PC-9 (cell line): ENCODE measurements around the gene HSBP1. TPM values are rescaled to one million over a fixed set of nuclear protein-coding genes. Genes with fewer than 3 reads are reported as not detected.

ENCODE experiments used
- BruUV-seq: library from RNA; stranded (reverse); fragments of 400-500 nt; replicated peaks from 2 replicates; lab custom pipeline; 2021; lab: Mats Ljungman, UMichigan
- CTCF ChIA-PET: fragments of 300-600 bp; sonication (Branson Sonifier 250); formaldehyde crosslinking; loops from one replicate; lab custom pipeline; 2022; ENCODE audit warnings: antibody characterized with exemption; lab: Charles Lee
- POLR2A ChIA-PET: fragments of 300-600 bp; sonication (Branson Sonifier 250); formaldehyde crosslinking; loops from one replicate; lab custom pipeline; 2022; ENCODE audit warnings: antibody characterized with exemption; ENCODE audit not compliant: unreplicated experiment; lab: Charles Lee
- DNase-seq, 2 experiments: peaks; one replicate each; pipeline versions ENCODE4 v3.0.0 to v3.0.0-alpha.2; 2015 to 2022; ENCODE audit warnings: mixed read lengths in 1 of 2
- H2AFZ ChIP-seq: fragments of 200-600 bp; sonication (generic); 2 replicates; pipeline ENCODE4 v1.8.1; 2017; ENCODE audit warnings: antibody characterized with exemption
- H3F3A ChIP-seq: fragments of 200-600 bp; sonication (generic); 2 replicates; pipeline ENCODE4 v1.8.1; 2017; ENCODE audit warnings: antibody characterized with exemption, mild to moderate bottlenecking, low read depth; ENCODE audit not compliant: insufficient read depth
- H3K27ac ChIP-seq: fragments of 200-600 bp; sonication (generic); 2 replicates; pipeline ENCODE4 v1.6.1; 2016; ENCODE audit warnings: mixed run types
- H3K27me3 ChIP-seq: fragments of 200-600 bp; sonication (generic); 2 replicates; pipeline ENCODE4 v1.6.1; 2016; ENCODE audit warnings: low read depth, mixed run types; ENCODE audit not compliant: insufficient read depth
- H3K36me3 ChIP-seq: fragments of 200-600 bp; sonication (generic); 2 replicates; pipeline ENCODE4 v1.6.1; 2016; ENCODE audit warnings: low read depth, mixed run types
- H3K4me1 ChIP-seq: fragments of 200-600 bp; sonication (generic); replicated peaks from 2 replicates; pipeline ENCODE4 v1.6.1; 2016; ENCODE audit warnings: mixed run types; ENCODE audit not compliant: insufficient read depth
- H3K4me2 ChIP-seq: fragments of 200-600 bp; sonication (generic); 2 replicates; pipeline ENCODE4 v1.6.1; 2017; ENCODE audit warnings: mixed run types
- H3K4me3 ChIP-seq: fragments of 200-600 bp; sonication (generic); 2 replicates; pipeline ENCODE4 v1.6.1; 2016; ENCODE audit warnings: mixed run types
- H3K79me2 ChIP-seq: fragments of 200-600 bp; sonication (generic); 2 replicates; pipeline ENCODE4 v1.6.1; 2017; ENCODE audit warnings: low read depth, mixed run types
- H3K9me2 ChIP-seq: fragments of 200-600 bp; sonication (generic); 2 replicates; pipeline ENCODE4 v1.8.1; 2017; ENCODE audit warnings: mild to moderate bottlenecking; ENCODE audit not compliant: insufficient read depth
- H3K9me3 ChIP-seq: fragments of 200-600 bp; sonication (generic); 2 replicates; pipeline ENCODE4 v1.8.1; 2016; ENCODE audit warnings: low read depth; ENCODE audit not compliant: insufficient read depth
- H4K20me1 ChIP-seq: fragments of 200-600 bp; sonication (generic); 2 replicates; pipeline ENCODE4 v1.8.1; 2017; ENCODE audit not compliant: insufficient read depth
- CTCF ChIP-seq: fragments of 200-600 bp; sonication (generic); conservative IDR thresholded peaks from 2 replicates; pipeline ENCODE4 v1.6.1; 2017; ENCODE audit warnings: mixed run types, antibody characterized with exemption, mild to moderate bottlenecking, moderate library complexity
- EZH2 ChIP-seq: fragments of 200-600 bp; sonication (generic); IDR thresholded peaks from 2 replicates; pipeline ENCODE4 v1.8.0; 2017; ENCODE audit warnings: antibody characterized with exemption, low read depth
- intact Hi-C: fragments of 100-400 bp; cut with micrococcal nuclease; formaldehyde crosslinking; loops from one replicate; pipeline ENCODE4 v1.10.0; 2022; ENCODE audit not compliant: unreplicated experiment
- total RNA-seq: library from RNA; stranded (reverse); gene quantifications from 2 replicates; pipeline ENCODE4 v1.2.3, GENCODE V29; 2021

Gene HSBP1
- total RNA-seq, 1 experiment from 2014 or later: 130 TPM

DNA sequence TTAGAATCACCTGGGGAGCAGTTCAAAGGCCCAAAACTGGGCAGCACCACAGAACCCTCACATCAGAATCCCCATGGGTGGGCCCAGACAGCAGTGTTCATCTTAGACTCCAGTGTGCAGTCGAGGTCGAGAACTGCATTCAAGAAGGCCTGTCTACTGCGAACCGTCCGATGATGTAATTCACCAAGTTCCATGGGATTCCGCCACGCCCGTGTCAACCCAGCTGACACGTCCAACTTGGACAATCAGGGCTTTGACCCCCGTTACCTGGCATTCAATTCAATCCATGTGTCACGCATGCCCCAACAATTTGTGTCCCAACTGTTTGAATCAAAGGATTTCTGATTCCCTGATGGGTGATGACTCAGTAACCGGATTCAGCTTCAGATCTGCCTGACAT is 9.2 kb downstream of the HSBP1 start:
- no peak overlapping the region for H3K27ac ChIP-seq
- TF ChIP-seq EZH2 (no peak), CTCF (no peak)
- H2AFZ ChIP-seq: no peak overlapping the region
- H3F3A ChIP-seq: peaks cover 17% of the 10 kb centered on the region; the same call in 1 of the 2 replicates
- H3K9me2 ChIP-seq: no peaks in the 10 kb centered on the region
- H3K27me3 ChIP-seq: peaks cover 34% of the 10 kb centered on the region
- no peak for DNase-seq
- peaks cover 6% of the 10 kb centered on the region; the same call in 1 of the 2 replicates for H3K36me3 ChIP-seq
- ChIA-PET POLR2A (no interaction called here), CTCF (no interaction called here)
- no peaks in the 10 kb centered on the region for H4K20me1 ChIP-seq
- no peaks in the 10 kb centered on the region for H3K9me3 ChIP-seq
- BruUV-seq: no TSS peak
- intact Hi-C loops: no loop called here
- no peaks in the 10 kb centered on the region for H3K4me1 ChIP-seq
- no peak overlapping the region for H3K4me2 ChIP-seq
- H3K79me2 ChIP-seq: no peaks in the 10 kb centered on the region
- H3K4me3 ChIP-seq: no peak overlapping the region

GRCh38 chr16:83818276-83818675 is 10.5 kb downstream of the HSBP1 start:
- Histone ChIP-seq H3K9me3 (no peaks in the 10 kb centered on the region), H3F3A (peaks cover 13% of the 10 kb centered on the region; the same call in 1 of the 2 replicates), H3K79me2 (no peaks in the 10 kb centered on the region), H3K27me3 (peaks cover 41% of the 10 kb centered on the region), H3K36me3 (no peaks in the 10 kb centered on the region), H3K27ac (no peak overlapping the region), H2AFZ (no peak overlapping the region), H3K4me1 (0 out of 2 replicates have a peak, but pooled peaks cover under 1% of the 10 kb centered on the region), H4K20me1 (no peaks in the 10 kb centered on the region), H3K4me3 (no peak overlapping the region), H3K4me2 (no peak overlapping the region), H3K9me2 (no peaks in the 10 kb centered on the region)
- intact Hi-C loops: no loop called here
- BruUV-seq: no TSS peak
- CTCF ChIA-PET: no interaction called here
- DNase-seq: no peak
- no peak for TF ChIP-seq EZH2
- no peak for TF ChIP-seq CTCF
- POLR2A ChIA-PET: no interaction called here

GRCh38 chr16:83819361-83819760 is 11.6 kb downstream of the HSBP1 start:
- Histone ChIP-seq H3F3A (peaks cover 2% of the 10 kb centered on the region; the same call in 1 of the 2 replicates), H3K79me2 (no peaks in the 10 kb centered on the region), H3K27me3 (peaks cover 47% of the 10 kb centered on the region), H3K4me3 (no peak overlapping the region), H3K9me3 (no peaks in the 10 kb centered on the region; the same call in 1 of the 2 replicates), H3K27ac (no peak overlapping the region), H3K9me2 (no peaks in the 10 kb centered on the region), H3K4me1 (0 out of 2 replicates have a peak, but pooled peaks cover 6% of the 10 kb centered on the region), H3K4me2 (no peak overlapping the region), H3K36me3 (no peaks in the 10 kb centered on the region), H4K20me1 (no peaks in the 10 kb centered on the region), H2AFZ (no peak overlapping the region)
- CTCF ChIA-PET: no interaction called here
- DNase-seq: no peak
- POLR2A ChIA-PET: no interaction called here
- TF ChIP-seq EZH2 (no peak), CTCF (no peak)
- BruUV-seq: no TSS peak
- intact Hi-C loops: no loop called here
